GM23338 (cell line): ENCODE results near the gene NOXA1. TPM values are rescaled to one million over a fixed set of nuclear protein-coding genes. Genes with fewer than 3 reads are reported as not detected.

Source experiments
- ATAC-seq: fragments of 200-7000 bp; cut with Tn5 transposase; 3 replicates; pipeline ENCODE4 v1.9.1; 2020
- DNase-seq: peaks from one replicate; pipeline ENCODE4 v3.0.0-alpha.2; 2015; ENCODE audit warnings: low spot score
- H2AFZ ChIP-seq: fragments of 200-600 bp; sonication (generic); 2 replicates; pipeline ENCODE4 v1.8.0; 2016; ENCODE audit warnings: antibody characterized with exemption, mild to moderate bottlenecking, moderate library complexity
- H3F3A ChIP-seq: fragments of 200-600 bp; sonication (generic); replicated peaks from 2 replicates; pipeline ENCODE4 v1.8.0; 2017; ENCODE audit warnings: antibody characterized with exemption, mixed run types, low read depth
- H3K27ac ChIP-seq: fragments of 200-600 bp; sonication (generic); 2 replicates; pipeline ENCODE4 v1.6.1; 2016; ENCODE audit warnings: low read depth
- H3K27me3 ChIP-seq: fragments of 200-600 bp; sonication (generic); 2 replicates; pipeline ENCODE4 v1.8.0; 2016; ENCODE audit warnings: mild to moderate bottlenecking, mixed run types, moderate library complexity; ENCODE audit not compliant: insufficient read depth
- H3K36me3 ChIP-seq: fragments of 200-600 bp; sonication (generic); 2 replicates; pipeline ENCODE4 v1.8.0; 2016; ENCODE audit warnings: mild to moderate bottlenecking; ENCODE audit not compliant: insufficient read depth
- H3K4me1 ChIP-seq: fragments of 200-600 bp; sonication (generic); 2 replicates; pipeline ENCODE4 v1.8.0; 2016; ENCODE audit warnings: mild to moderate bottlenecking, moderate library complexity; ENCODE audit not compliant: insufficient read depth
- H3K4me2 ChIP-seq: fragments of 200-600 bp; sonication (generic); 2 replicates; pipeline ENCODE4 v1.7.1; 2017; ENCODE audit warnings: mixed run types
- H3K4me3 ChIP-seq: fragments of 200-600 bp; sonication (generic); 2 replicates; pipeline ENCODE4 v1.6.1; 2016; ENCODE audit warnings: mixed run types
- H3K79me2 ChIP-seq: fragments of 200-600 bp; sonication (generic); replicated peaks from 2 replicates; pipeline ENCODE4 v1.8.0; 2017; ENCODE audit warnings: mild to moderate bottlenecking; ENCODE audit not compliant: insufficient read depth
- H3K9me2 ChIP-seq: fragments of 200-600 bp; sonication (generic); 2 replicates; pipeline ENCODE4 v1.8.0; 2017; ENCODE audit not compliant: insufficient read depth
- H4K20me1 ChIP-seq: fragments of 200-600 bp; sonication (generic); replicated peaks from 2 replicates; pipeline ENCODE4 v1.8.0; 2017; ENCODE audit warnings: mild to moderate bottlenecking; ENCODE audit not compliant: insufficient read depth
- H3K27ac Mint-ChIP-seq: 2 replicates; pipeline ENCODE4 v1.8.0; 2020; ENCODE audit warnings: inconsistent platforms, mild to moderate bottlenecking, moderate library complexity, mixed read lengths
- H3K27me3 Mint-ChIP-seq: 3 replicates; pipeline ENCODE4 v1.8.0; 2022; ENCODE audit warnings: low read depth, mild to moderate bottlenecking, moderate library complexity, mixed read lengths, inconsistent platforms; ENCODE audit not compliant: insufficient read depth, poor library complexity
- H3K36me3 Mint-ChIP-seq: 3 replicates; pipeline ENCODE4 v1.8.0; 2021; ENCODE audit warnings: low read depth, mild to moderate bottlenecking, inconsistent platforms, moderate library complexity, mixed read lengths
- H3K4me1 Mint-ChIP-seq: 3 replicates; pipeline ENCODE4 v1.8.0; 2020; ENCODE audit warnings: mild to moderate bottlenecking, inconsistent platforms, mixed read lengths
- H3K4me3 Mint-ChIP-seq: 3 replicates; pipeline ENCODE4 v1.8.0; 2021; ENCODE audit warnings: moderate library complexity, mild to moderate bottlenecking, inconsistent platforms, mixed read lengths
- H3K9me3 Mint-ChIP-seq: 3 replicates; pipeline ENCODE4 v1.8.0; 2020; ENCODE audit warnings: moderate library complexity, mild to moderate bottlenecking, inconsistent platforms, mixed read lengths
- CREB1 ChIP-seq: fragments of 250-450 bp; sonication (Bioruptor Pico); IDR thresholded peaks from 2 replicates; pipeline ENCODE4 v1.5.0; 2020; ENCODE audit warnings: low read depth, mild to moderate bottlenecking, moderate library complexity
- CTCF ChIP-seq, 2 experiments: fragments of 200-600 bp in 1 of 2; sonication (generic) in 1 of 2; conservative IDR thresholded peaks; 2 replicates each; pipeline versions ENCODE4 v1.5.1 to v1.6.1; 2016 to 2017; ENCODE audit warnings: antibody characterized with exemption in 2 of 2, low read depth in 2 of 2, mild to moderate bottlenecking in 2 of 2, moderate library complexity in 1 of 2
- EZH2phosphoT487 ChIP-seq: fragments of 200-600 bp; sonication (generic); IDR thresholded peaks from one replicate; pipeline ENCODE4 v1.8.1; 2018; ENCODE audit warnings: antibody characterized with exemption; ENCODE audit not compliant: unreplicated experiment
- POLR2AphosphoS5 ChIP-seq: IDR thresholded peaks from 2 replicates; pipeline ENCODE4 v1.6.1; 2016; ENCODE audit warnings: antibody characterized with exemption, low read depth
- REST ChIP-seq: IDR thresholded peaks from one replicate; pipeline ENCODE4 v1.6.1; 2018; ENCODE audit warnings: antibody characterized with exemption; ENCODE audit not compliant: unreplicated experiment
- STAT1 ChIP-seq: IDR thresholded peaks from one replicate; pipeline ENCODE4 v1.6.1; 2016; ENCODE audit warnings: antibody characterized with exemption; ENCODE audit not compliant: unreplicated experiment
- ZNF331 ChIP-seq: fragments of 250-450 bp; sonication (Bioruptor Pico); IDR thresholded peaks from 2 replicates; pipeline ENCODE4 v1.5.0; 2020; ENCODE audit warnings: low read depth, mild to moderate bottlenecking, moderate library complexity
- polyA plus RNA-seq: library from polyadenylated mRNA; unstranded; fragments of >200 nt; fragmentation: Nextera tagmentation; extraction: Ambion mirVana; gene quantifications from 2 replicates; pipeline ENCODE4 v1.2.1, GENCODE V29; 2016
- total RNA-seq: library from RNA; depleted of rRNA; stranded (reverse); fragments of >200 nt; shearing (Covaris generic); gene quantifications from 2 replicates; pipeline ENCODE4 v1.2.3, GENCODE V29; 2014

NOXA1 gene
- total and polyA plus RNA-seq, 2 experiments from 2014 or later = 0.59 to 0.68 TPM

GRCh38 chr9:137459152-137459600, 36.0 kb downstream of the NOXA1 start, which contains the start of gene NSMF:
Gene NSMF (minus strand): TSS chr9:137459334. CDS start chr9:137459102, 232 bp downstream.
- Mint-ChIP-seq H3K4me3 (peak within 1 kb of the TSS; percentile 46), H3K4me1 (peaks cover 8% of the 10 kb centered on the region; the same call in 2 of the 3 replicates)

More at GRCh38 chr9:137459152-137459600, 36.0 kb downstream of the NOXA1 start, which contains the start of gene NSMF:
- H3K27me3 ChIP-seq = no peaks in the 10 kb centered on the region
- H3K27ac ChIP-seq = no peak within 1 kb of the TSS
- Mint-ChIP-seq H3K27me3 (peaks cover 6% of the 10 kb centered on the region), H3K36me3 (peaks cover 3% of the 10 kb centered on the region; the same call in 1 of the 3 replicates), H3K9me3 (no peaks in the 10 kb centered on the region), H3K27ac (no peak within 1 kb of the TSS)
- H3K4me1 ChIP-seq = peaks cover 6% of the 10 kb centered on the region; the same call in 1 of the 2 replicates
- no peaks in the 10 kb centered on the region for H3K79me2 ChIP-seq
- TF ChIP-seq REST (no peak), POLR2AphosphoS5 (peak; percentile 56; the same call in 1 of the 2 replicates), EZH2phosphoT487 (no peak), STAT1 (no peak), CTCF (conservative IDR thresholded peaks at IDR 0.05; ENCODE audit: low read depth in 2 of 2) (no peak), ZNF331 (CRISPR knock-in tag) (no peak), CREB1 (CRISPR knock-in tag) (peak; percentile 98)
- H3F3A ChIP-seq = 0 out of 2 replicates have a peak, but pooled peaks cover 3% of the 10 kb centered on the region
- peak within 1 kb of the TSS; percentile 83 for H3K4me2 ChIP-seq
- peak; percentile 96 for DNase-seq
- H3K9me2 ChIP-seq = no peaks in the 10 kb centered on the region
- peak within 1 kb of the TSS; percentile 71 for H3K4me3 ChIP-seq
- H2AFZ ChIP-seq = peak within 1 kb of the TSS; percentile 99
- H3K36me3 ChIP-seq = no peaks in the 10 kb centered on the region
- ATAC-seq = peak; percentile 19
- H4K20me1 ChIP-seq = no peaks in the 10 kb centered on the region; the same call in 1 of the 2 replicates
